ACHN (cell line): Measurements from ENCODE around the gene TSGA10IP.
"Not testable (repeated sequence)": the region's sequence is repeated elsewhere in the genome, so short reads cannot be mapped to it uniquely, and the experiment has no call there.

Experiments
- DNase-seq: peaks from one replicate; pipeline ENCODE4 v3.0.0-alpha.2; 2015
- in situ Hi-C: cut with HindIII; loops from 2 replicates; pipeline ENCODE4 v1.10.0; 2017; ENCODE audit warnings: low sequenced_read_pairs, low pct_ligation_motif_present, low pct_unique_long_range_greater_than_20kb

Gene TSGA10IP

DNA sequence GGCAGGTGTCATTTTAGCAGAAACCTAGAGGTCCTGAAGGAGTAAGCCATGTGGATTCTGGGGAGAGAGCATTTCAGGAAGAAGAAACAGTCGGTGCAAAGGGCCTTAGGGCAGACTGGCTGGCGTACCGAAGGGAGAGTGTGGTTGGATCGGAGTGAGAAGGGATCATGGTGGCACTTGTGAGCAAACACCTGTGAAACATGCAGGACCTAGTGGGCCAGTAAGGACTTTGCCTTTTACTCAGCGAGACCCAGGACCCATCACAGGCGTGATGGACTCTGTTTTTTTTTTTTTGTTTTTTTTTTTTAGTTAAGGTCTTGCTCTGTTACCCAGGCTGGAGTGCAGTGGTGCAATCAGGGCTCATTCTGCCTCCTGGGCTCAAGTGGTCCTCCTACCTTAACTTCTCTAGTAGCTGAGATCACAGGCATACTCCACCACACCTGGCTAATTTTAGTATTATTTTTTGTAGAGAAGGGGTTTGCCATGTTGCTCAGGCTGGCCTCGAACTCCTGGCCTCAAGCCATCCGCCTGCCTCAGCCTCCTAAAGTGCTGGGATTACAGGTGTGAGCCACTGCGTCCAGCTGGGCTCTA, 3.5 kb upstream of the TSGA10IP start:
- in situ Hi-C loops: no loop called here
- DNase-seq: no peak

DNA sequence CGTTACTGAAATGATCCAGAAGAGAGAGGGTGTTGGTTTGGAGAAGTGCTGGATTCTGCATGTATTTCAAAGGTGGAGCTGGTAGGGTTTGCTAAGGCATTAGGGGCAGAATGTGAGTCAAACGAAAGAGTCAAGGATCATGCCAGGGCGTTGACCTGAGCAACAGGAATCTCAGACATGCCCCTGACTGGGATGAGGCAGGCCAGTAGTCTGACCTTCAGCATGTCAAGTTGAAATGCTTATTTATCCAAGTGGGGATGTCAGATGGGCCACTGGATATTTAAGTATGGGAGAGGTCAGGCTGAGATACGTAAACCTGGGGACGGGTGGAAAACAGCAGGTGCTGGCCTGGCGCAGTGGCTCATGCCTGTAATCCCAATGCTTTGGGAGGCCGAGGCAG, 2.7 kb upstream of the TSGA10IP start:
- DNase-seq: no peak
- in situ Hi-C loops: no loop called here

DNA sequence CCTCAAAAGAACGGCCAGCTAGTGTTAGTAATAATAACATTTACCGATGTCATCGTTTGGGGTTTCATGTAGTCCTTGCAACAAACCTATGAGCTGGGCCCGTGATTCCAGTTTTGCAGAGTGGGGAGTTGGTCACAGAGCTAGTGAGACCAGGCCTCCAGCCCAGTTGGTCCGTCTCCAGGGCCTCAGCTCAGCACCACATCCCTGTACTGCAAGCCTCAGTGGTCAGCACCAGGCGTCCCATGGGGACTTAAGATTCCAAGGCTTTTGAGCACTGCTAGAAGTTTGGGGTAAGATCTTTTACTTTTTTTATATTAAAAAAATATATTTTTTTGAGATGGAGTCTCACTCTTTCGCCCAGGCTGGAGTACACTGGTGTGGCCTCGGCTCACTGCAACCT, 1.1 kb upstream of the TSGA10IP start:
- in situ Hi-C loops: no loop called here
- no peak for DNase-seq

DNA sequence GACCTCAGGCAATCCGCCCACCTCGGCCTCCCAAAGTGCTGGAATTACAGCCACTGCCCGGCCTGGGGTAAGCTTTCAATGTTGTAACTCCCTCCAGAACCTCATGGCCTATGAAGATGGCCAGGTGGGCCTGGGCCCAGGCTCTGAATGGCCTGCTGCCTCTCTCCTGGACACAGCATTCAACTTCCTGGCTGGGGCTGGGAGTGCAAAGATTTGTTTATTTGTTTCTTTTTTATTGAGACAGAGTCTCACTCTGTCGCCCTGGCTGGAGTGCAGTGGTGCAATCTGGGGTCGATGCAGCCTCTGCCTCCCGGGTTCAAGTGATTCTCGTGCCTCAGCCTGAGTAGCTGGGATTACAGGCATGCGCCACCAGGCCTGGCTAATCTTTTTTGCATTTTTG, 513 bp upstream of the TSGA10IP start:
- DNase-seq: no peak
- in situ Hi-C loops: no loop called here

DNA sequence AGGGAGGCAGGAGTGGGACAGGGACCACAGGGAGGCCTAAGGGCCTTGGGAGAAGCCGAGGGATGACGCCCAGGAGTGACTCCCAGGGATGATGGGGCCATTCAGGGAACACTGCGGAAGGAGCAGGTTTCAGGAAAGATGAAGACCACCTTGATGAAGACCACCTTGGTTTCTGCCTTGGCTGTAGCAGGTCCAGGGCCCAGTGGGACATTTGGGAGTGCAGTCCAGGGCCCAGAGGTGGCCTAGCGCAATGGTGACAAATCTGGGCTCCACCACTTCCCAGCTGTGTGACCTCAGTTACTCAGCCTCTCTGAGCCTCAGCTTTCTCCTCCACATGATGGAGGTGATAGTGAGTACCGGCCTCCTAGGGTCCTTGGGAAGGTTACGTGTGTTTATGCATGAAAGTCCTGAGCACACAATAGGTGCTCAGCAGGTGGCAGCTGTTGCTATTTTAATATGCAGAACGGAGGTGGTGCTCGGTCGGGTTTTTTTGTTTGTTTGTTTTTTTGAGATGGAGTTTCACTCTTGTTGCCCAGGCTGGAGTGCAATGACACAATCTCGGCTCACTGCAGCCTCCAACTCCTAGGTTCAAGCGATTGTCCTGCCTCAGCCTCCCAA, 770 bp downstream of the TSGA10IP start:
- no peak for DNase-seq
- in situ Hi-C loops: no loop called here

DNA sequence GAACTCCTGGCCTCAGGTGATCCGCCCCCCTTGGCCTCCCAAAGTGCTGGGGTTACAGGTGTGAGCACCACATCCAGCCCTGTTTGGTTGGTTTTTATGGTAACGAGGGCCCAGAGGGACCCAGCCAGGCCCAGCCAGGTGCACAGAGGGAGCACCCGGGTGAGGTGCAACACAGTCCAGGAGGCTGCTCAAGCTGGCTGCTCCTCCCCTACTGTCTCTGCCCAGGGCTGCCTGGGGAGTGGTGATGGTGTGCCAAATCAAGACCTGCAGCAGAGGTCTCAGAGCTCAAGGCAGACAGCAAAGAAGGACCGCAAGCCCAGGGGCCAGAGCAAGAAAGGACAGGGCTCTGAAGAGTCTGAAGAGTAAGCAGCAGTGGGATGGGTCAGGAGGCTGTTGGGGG, 1.4 kb downstream of the TSGA10IP start:
- no peak for DNase-seq
- in situ Hi-C loops: no loop called here

DNA sequence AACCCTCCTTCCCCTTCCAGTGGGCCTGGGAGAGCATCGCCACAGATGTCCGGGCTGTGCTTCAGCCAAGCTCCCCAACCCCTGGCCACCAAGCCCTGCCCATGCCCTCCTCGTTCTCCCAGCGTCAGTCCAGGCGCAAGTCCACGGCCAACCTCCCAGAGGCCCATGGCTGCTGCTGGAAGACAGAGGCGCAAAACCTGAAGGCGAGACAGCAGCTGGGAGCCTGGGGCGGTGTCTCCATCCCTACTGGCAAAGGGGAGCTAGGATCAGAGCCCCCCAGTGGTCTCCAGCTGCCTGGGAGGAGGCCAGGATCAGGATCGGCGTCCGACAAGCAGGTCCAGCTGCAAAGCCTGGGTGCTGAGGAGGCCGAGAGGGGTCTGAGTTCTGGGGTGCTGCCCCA, 1.9 kb downstream of the TSGA10IP start:
- no peak for DNase-seq
- in situ Hi-C loops: no loop called here

DNA sequence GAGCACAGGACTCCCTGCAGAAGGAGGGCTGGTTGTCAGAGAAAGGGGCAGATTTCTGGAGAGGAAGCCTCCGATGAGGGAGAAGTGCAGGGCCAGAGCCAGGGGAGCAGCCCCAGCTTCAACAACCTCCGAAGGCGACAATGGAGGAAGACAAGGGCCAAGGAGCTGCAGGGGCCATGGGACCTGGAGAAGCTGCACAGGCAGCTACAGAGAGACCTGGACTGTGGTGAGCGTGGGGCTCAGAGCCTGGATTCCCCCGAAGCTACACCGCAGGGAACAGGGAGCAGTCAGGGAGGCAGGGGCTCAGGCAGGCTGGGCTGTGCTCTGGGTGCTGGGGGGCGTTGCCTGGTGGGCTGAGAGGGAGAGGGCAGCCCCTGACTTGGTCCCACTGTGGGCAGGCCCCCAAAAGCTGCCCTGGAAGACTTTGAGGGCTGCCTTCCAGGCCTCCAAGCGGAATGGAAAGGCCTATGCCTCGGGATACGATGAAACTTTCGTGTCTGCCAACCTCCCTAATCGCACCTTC, 2.4 kb downstream of the TSGA10IP start:
- no peak for DNase-seq
- in situ Hi-C loops: no loop called here

DNA sequence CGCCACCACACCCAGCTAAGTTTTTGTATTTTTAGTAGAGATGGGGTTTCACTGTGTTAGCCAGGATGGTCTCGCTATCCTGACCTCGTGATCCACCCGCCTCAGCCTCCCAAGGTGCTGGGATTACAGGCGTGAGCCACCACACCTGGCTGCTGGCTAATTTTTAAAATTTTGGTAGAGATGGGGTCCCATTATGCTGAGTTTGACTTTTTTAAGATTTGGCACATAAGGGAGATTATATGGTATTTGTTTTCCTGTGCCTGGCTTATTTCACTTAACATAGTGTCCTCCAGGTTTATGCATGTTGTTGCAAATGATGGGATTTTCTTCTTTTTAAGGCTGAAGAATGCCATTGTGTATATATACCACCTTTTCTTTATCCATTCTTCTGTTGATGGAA, 5.4 kb downstream of the TSGA10IP start:
- DNase-seq, in situ Hi-C loops: not testable (repeated sequence)

DNA sequence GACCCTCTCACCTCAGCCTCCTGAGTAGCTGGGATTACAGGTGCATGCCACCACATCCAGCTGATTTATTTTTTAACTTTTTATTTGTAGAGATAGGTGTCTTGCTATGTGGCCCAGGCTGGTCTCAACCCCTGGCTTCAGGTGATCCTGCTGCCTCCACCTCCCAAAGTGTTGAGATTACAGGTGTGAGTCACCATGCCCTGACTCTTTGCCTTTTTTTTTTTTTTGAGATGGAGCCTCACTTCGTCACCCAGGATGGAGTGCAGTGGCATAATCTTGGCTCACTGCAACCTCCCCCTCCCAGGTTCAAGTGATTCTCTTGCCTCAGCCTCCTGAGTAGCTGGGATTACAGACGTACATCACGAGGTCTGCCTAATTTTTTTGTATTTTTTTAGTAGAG, 6.4 kb downstream of the TSGA10IP start:
- DNase-seq, in situ Hi-C loops: not testable (repeated sequence)

DNA sequence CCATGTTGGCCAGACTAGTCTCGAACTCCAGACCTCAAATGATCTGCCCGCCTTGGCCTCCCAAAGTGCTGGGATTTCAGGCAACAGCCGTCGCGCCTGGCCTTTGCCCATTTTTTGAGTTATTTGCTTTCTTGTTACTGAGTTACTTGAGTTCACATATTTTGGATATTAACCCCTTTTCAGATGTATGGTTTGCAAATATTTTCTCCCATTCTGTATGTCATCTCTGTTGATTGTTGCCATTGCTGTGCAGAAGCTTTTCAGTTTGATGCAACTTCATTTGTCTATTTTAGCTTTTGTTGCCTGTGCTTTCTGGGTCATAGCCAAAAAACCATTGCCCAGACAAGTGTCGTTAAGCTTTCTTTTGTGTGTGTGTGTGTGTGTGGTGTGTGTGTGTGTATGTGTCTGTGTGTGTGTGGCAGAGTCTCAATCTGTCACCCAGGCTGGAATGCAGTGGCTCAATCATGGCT, 6.8 kb downstream of the TSGA10IP start:
- in situ Hi-C loops: no loop called here
- no peak for DNase-seq

DNA sequence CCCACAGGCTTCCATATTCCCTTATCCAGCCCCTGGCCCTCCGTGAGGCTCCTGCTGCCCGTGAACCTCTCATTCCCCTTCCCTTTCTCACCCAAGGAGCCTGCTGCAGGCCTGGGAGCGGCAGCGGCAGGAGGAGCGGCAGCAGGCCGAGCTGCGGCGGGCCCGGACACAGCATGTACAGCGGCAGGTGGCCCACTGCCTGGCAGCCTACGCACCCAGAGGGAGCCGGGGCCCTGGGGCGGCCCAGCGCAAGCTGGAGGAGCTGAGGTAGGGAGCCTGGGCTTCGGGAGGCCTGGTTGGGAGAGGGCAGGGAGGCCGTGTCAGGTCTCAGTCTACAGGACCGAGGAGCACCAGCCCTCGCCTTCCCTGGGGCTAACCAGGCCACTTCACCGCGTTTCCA, 8.2 kb downstream of the TSGA10IP start:
- no peak for DNase-seq
- in situ Hi-C loops: no loop called here

DNA sequence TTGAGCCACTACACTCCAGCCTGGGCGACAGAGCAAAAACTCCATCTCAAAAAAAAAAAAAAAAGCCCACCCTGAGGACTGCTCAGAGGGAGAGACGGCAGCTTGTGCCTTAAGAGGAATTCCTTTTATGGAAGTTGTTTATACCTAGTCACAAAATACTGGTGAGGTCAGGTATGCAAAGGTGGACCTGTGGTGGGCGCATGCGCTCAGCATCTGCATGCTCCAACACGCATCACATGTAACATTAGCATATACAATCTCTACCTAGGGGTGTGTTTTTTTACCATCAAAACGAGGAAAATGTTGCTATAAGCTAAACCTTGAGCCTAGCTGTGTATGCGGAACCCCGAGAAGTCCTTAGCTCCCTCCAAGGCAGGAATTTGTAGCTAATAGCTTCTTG, 9.5 kb downstream of the TSGA10IP start:
- DNase-seq: no peak
- in situ Hi-C loops: no loop called here

DNA sequence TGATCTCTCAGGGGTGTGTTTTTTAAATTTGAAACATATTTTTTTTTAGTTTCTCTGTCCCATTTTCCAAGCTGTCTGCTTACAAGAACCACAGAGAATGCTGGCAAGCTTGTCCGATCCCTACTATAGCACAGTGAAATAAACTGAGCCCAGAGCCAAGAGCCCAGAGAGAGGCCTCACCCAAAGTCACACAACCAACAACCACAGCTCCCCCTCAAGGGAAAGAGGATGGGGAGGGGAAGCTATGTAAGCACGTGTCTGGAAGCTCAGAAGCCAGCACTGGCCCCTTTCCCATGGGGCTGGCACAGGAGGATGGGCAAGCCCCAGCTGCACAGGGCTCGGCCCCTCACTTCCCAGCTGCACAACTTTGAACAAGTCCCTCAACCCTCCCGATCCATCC, 13.0 kb downstream of the TSGA10IP start:
- in situ Hi-C loops: no loop called here

DNA sequence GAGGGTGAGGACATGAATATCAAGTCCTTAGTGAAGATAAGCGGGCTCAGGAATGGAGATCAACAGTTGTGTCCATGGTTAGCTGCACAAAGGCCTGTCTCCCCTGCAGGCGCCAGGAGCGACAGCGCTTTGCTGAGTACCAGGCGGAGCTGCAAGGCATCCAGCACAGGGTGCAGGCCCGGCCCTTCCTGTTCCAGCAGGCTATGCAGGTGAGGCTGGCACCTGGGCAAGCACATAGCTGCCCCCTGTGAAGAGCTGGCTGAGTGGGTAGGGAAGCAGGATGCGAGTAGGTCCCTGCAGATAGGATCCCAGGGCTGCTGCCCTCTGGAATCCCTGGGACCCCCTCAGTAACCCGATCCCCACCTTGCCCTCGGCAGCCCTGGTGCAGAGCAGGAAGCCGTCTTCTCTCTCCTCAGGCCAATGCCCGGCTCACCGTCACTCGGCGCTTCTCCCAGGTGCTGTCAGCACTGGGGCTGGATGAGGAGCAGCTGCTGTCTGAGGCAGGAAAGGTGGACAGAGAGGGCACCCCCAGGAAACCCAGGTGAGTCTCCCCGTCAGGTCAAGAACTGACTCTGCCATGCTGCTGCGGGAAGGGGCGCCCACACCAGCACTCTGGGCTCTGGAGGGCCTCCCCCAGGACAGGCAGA, 13.6 kb downstream of the TSGA10IP start:
- in situ Hi-C loops: no loop called here
- no peak for DNase-seq

More for the DNA sequence above, 13.0 kb downstream of the TSGA10IP start:
- no peak for DNase-seq

DNA sequence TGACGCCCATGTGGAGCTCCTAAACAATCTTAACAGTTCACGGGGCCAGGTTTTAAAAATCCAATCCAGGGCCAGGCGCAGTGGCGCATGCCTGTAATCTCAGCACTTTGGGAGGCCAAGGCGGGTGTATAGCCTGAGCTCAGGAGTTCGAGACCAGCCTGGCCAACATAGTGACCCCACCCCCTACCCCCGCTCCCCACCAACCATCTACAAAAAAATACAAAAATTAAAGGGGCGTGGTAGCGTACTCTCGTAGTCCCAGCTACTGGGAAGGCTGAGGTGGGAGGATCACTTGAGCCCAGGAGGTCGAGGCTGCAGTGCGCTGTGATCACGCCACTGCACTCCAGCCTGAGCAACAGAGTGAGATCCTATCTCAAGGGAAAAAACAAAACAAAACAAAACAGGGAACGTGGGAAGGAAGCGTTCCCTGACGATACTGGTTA, 15.6 kb downstream of the TSGA10IP start:
- no peak for DNase-seq
- in situ Hi-C loops: no loop called here

DNA sequence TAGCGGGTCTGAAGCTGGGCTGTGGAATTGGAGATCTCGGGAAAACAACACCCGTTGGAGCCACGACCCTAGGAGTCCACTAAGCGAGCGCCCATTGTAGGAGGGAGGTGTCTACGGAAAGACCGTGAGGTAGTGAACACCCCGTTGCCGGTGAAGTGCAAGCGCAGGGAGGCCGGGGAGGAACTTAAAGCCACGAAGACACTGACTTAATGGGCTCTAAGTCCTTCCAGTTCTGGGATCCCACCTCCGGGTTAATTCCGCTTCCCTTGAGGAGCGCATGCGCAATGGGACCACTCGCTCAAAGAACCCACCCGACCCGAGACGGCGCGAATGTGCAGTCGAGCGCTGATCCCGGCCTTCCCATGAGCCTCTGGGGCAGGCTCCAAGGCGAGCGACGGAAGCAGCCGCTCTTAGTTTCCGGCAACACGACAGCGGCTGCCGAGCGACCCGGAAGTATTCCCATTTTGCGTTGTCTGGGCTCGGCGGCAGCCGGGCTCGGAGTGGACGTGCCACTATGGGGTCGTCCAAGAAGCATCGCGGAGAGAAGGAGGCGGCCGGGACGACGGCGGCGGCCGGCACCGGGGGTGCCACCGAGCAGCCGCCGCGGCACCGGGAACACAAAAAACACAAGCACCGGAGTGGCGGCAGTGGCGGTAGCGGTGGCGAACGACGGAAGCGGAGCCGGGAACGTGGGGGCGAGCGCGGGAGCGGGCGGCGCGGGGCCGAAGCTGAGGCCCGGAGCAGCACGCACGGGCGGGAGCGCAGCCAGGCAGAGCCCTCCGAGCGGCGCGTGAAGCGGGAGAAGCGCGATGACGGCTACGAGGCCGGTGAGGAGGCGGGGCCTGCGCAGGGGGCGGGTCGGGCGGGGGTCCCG, 16.2 kb downstream of the TSGA10IP start, which contains the start of gene SART1:
Gene SART1, plus strand, starts transcription at position 468 of the 874 bp plus-strand sequence. Its CDS starts 47 bp downstream, at position 515.
- in situ Hi-C loops: no loop called here
- peak; percentile 94 for DNase-seq

DNA sequence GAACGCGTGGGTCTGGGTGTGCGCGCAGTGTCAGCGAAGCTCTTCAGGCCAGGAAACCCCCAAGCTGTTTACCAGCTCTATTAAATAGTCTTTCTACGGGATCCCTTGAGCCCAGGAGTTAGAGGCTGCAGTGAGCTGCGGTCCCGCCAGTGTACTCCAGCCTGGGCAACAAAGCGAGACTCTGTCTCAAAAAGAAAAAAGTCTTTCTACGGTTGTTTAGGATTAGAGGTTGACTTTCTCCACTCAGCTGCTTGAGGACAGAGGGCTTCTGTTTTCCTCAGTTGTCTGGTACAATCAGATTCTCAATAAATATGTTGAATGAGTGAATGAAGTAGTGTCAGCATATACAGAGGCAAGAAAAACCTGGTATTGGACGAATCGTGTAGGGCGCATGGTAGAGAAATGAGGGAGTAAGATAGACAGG, 16.9 kb downstream of the TSGA10IP start:
- in situ Hi-C loops: no loop called here
- no peak for DNase-seq

DNA sequence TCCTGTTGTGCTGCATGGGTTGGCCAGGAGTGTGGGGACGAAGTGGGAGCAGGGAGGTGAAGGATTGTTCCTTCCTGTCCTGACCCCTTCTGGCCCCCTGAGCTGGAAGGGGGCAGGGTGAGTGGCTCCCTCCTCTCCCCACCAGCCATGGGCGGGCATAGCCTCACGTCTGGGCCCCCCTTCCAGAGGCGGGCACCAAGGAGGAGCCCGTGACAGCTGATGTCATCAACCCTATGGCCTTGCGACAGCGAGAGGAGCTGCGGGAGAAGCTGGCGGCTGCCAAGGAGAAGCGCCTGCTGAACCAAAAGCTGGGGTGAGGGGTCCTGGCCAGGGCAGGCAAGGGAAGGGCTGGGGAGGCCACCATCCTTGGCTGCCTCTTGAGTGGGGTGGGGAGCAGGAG, 19.6 kb downstream of the TSGA10IP start:
- no peak for DNase-seq
- in situ Hi-C loops: no loop called here
